Muscle of leg (tissue), 11 donors: ENCODE data around the gene FBXW11. TPM values are rescaled to one million over a fixed set of nuclear protein-coding genes. Genes with fewer than 3 reads are reported as not detected.

Source experiments
- DNase-seq: peaks from one replicate; pipeline ENCODE4 v3.0.0; 2013
- H3K27ac ChIP-seq: one replicate; pipeline ENCODE4 v1.5.1; 2013; ENCODE audit warnings: mild to moderate bottlenecking, low read length, control low read depth
- H3K27me3 ChIP-seq: one replicate; pipeline ENCODE4 v1.6.1; 2013; ENCODE audit warnings: low read length; ENCODE audit not compliant: control insufficient read depth, insufficient read depth
- H3K36me3 ChIP-seq: one replicate; pipeline ENCODE4 v1.6.1; 2013; ENCODE audit warnings: low read length; ENCODE audit not compliant: control insufficient read depth, insufficient read depth
- H3K4me1 ChIP-seq: one replicate; pipeline ENCODE4 v1.6.1; 2013; ENCODE audit warnings: low read length; ENCODE audit not compliant: control insufficient read depth, insufficient read depth
- H3K4me3 ChIP-seq: one replicate; pipeline ENCODE4 v1.5.1; 2013; ENCODE audit warnings: low read length, control low read depth
- H3K9me3 ChIP-seq: replicated peaks from 2 replicates; pipeline ENCODE4 v1.6.1; 2013; ENCODE audit warnings: low read depth, low read length; ENCODE audit not compliant: control insufficient read depth
- WGBS: methylation state at CpG from one replicate; pipeline ENCODE4 v1.1.5; 2013; ENCODE audit warnings: missing lambda C conversion rate; ENCODE audit not compliant: insufficient coverage; 5-methylcytosine and 5-hydroxymethylcytosine counted together
- polyA plus RNA-seq, 8 donors: library from polyadenylated mRNA; unstranded; fragments of 120-200 nt; gene quantifications; one replicate each; pipeline versions ENCODE4 v1.2.1 to v1.2.3, GENCODE V29; 2013; ENCODE audit warnings: inconsistent platforms in 1 of 8, low replicate concordance in 1 of 8; ENCODE audit not compliant: insufficient read length in 8 of 8, insufficient read depth in 1 of 8
- total RNA-seq: library from RNA; stranded (reverse); fragments of 120-200 nt; gene quantifications from one replicate; pipeline ENCODE4 v1.2.4, GENCODE V29; 2013

FBXW11 gene
- total and polyA plus RNA-seq, 9 donors = 28.9 to 45.4 (median 35.9) TPM

DNA sequence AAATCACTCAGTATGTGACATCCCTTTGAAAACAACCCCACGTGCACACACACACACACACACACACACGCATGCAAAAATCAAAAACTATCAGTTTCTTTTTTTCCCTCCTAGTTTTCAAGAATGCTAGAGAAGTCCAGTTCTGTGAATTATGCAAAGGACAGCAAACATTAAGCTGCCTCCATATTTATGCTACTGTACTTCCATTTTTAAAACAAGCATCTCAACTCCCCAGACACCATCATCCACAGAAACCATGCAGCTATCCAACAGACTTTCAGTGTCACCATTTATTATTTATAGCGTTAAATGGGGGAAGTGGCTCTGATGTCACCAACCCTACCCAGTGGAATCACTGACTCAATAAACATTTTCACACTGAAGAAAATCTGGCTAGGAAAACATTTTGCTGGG, 1.6 kb downstream of the FBXW11 start:
- peak; percentile 47 for DNase-seq
- no peaks in the 10 kb centered on the region for H3K9me3 ChIP-seq
- no peaks in the 10 kb centered on the region for H3K36me3 ChIP-seq
- peaks cover 20% of the 10 kb centered on the region for H3K4me1 ChIP-seq
- peak overlapping the region; percentile 97 for H3K4me3 ChIP-seq
- no CpG with 5 or more reads among the region's 3 CpGs for WGBS
- peak overlapping the region; percentile 96 for H3K27ac ChIP-seq
- H3K27me3 ChIP-seq = no peaks in the 10 kb centered on the region

GRCh38 chr5:172003746-172004145, 2.7 kb downstream of the FBXW11 start:
- Histone ChIP-seq H3K4me1 (peaks cover 20% of the 10 kb centered on the region), H3K27ac (no peak overlapping the region), H3K36me3 (no peaks in the 10 kb centered on the region), H3K4me3 (no peak overlapping the region), H3K27me3 (no peaks in the 10 kb centered on the region), H3K9me3 (no peaks in the 10 kb centered on the region)
- WGBS = no CpG with 5 or more reads among the region's 1 CpG
- no peak for DNase-seq

DNA sequence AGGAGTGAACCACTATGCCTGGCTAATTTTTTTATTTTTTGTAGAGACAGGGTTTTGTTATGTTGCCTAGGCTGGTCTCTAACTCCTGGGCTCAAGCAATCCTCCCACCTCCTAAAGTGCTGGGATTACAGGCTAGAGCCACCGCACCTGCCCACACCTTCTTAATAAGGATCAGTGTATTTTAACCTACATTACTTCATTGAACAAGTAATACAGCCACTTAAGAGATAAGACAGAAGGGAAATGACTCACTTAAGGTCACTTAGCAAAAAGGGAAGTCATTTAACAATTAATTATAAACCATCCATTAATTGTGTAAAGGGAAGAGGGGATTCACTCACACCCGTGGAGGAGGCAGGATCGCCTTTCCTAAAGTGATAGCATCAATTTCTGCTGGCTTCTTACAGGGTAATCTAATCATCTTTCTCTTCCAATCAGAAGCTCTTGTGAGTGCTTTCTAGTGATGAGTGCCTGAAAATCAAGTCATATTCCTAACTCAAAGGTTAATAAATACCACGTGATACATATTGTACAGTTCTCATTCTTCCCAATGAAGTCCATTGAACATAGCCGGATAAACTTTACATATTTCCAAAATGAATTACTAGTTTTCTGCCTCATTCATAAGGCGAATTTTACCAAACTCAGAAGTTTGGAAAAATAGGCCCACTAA, 3.5 kb downstream of the FBXW11 start:
- H3K27ac ChIP-seq = no peak overlapping the region

GRCh38 chr5:172002310-172002709, 4.1 kb downstream of the FBXW11 start:
- no CpG with 5 or more reads among the region's 2 CpGs for WGBS
- no peaks in the 10 kb centered on the region for H3K36me3 ChIP-seq
- peaks cover 13% of the 10 kb centered on the region for H3K4me1 ChIP-seq
- no peaks in the 10 kb centered on the region for H3K27me3 ChIP-seq
- no peak overlapping the region for H3K27ac ChIP-seq
- no peak overlapping the region for H3K4me3 ChIP-seq
- no peaks in the 10 kb centered on the region for H3K9me3 ChIP-seq
- DNase-seq = peak; percentile 16

More for the DNA sequence above, 3.5 kb downstream of the FBXW11 start:
- no peaks in the 10 kb centered on the region for H3K27me3 ChIP-seq
- H3K4me1 ChIP-seq = peaks cover 19% of the 10 kb centered on the region
- DNase-seq = no peak
- no peaks in the 10 kb centered on the region for H3K36me3 ChIP-seq
- no peaks in the 10 kb centered on the region for H3K9me3 ChIP-seq
- H3K4me3 ChIP-seq = no peak overlapping the region
- WGBS = no CpG with 5 or more reads among the region's 6 CpGs

DNA sequence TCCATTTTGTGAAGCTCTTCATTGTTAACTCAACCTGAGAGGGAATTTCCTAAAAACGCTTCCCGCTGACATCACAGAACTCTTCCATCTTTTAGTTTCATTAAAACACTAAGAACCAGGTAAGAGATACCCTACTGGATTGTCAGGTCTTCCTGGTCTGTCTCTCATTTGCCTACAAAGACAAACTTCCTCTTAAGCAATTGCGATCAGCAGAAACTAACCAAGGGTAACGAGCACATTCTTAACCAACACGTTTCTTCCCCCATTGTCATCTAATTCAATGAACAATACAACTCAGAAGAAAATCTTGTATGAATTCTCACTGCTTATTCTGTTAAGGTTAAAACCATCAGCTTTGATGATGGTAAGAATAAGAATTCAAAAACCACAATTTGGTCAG, 6.6 kb downstream of the FBXW11 start:
- DNase-seq = no peak
- WGBS = 93% methylated on average over 2 of the region's 5 CpGs
- Histone ChIP-seq H3K4me3 (no peak overlapping the region), H3K4me1 (peaks cover 3% of the 10 kb centered on the region), H3K36me3 (peaks cover 8% of the 10 kb centered on the region), H3K9me3 (no peaks in the 10 kb centered on the region), H3K27ac (no peak overlapping the region), H3K27me3 (no peaks in the 10 kb centered on the region)

DNA sequence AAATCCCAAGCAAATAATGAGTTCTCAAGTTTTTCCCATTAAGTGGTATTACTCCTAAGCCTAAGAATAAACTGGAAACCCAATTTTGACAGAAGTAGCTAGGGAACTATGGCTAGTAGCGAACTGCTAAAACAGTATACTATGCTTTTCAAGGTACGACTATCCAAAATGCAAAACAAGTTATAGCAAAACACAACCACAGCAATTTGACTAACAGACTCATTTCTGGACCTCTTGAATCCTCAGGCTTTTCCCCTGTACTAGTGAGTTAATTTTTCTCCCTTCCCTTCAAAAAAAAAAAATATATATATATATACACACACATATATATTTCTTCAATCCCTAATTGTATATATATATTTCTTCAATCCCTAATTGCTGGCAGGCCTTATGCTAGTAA, 7.3 kb downstream of the FBXW11 start:
- no peaks in the 10 kb centered on the region for H3K9me3 ChIP-seq
- WGBS = no CpG with 5 or more reads among the region's 2 CpGs
- DNase-seq = no peak
- H3K27me3 ChIP-seq = no peaks in the 10 kb centered on the region
- no peak overlapping the region for H3K4me3 ChIP-seq
- no peak overlapping the region for H3K27ac ChIP-seq
- peaks cover 10% of the 10 kb centered on the region for H3K36me3 ChIP-seq
- no peaks in the 10 kb centered on the region for H3K4me1 ChIP-seq

GRCh38 chr5:171997011-171997410, 9.4 kb downstream of the FBXW11 start:
- Histone ChIP-seq H3K36me3 (peaks cover 10% of the 10 kb centered on the region), H3K9me3 (no peaks in the 10 kb centered on the region), H3K27ac (no peak overlapping the region), H3K27me3 (no peaks in the 10 kb centered on the region), H3K4me1 (no peaks in the 10 kb centered on the region), H3K4me3 (no peak overlapping the region)
- 100% methylated on average over 1 of the region's 3 CpGs for WGBS
- DNase-seq = no peak

- WGBS = no CpG with 5 or more reads among the region's 2 CpGs
- Histone ChIP-seq H3K27me3 (no peaks in the 10 kb centered on the region), H3K27ac (no peak overlapping the region), H3K9me3 (no peaks in the 10 kb centered on the region), H3K4me3 (no peak overlapping the region), H3K36me3 (peaks cover 10% of the 10 kb centered on the region), H3K4me1 (no peaks in the 10 kb centered on the region)
- no peak for DNase-seq
Observed at GRCh38 chr5:171992813-171993212, 13.6 kb downstream of the FBXW11 start.

DNA sequence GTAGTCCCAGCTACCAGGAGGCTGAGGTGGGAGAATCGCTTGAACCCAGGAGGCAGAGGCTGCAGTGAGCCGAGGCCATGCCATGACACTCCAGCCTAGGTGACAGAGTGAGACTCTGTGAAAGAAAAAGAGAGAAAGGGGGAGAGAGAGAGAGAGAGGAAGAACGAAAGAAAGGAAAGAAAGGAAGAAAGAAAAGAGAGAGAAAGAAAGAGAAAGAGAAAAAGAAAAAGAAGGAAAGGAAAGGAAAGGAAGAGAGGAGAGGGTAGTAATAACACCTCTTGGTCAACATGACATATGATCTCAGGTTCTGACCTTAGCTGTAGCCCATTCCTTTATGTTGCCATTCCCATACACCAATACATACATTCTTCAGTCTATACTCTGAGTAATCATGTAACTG, 14.1 kb downstream of the FBXW11 start:
- Histone ChIP-seq H3K27me3 (no peaks in the 10 kb centered on the region), H3K36me3 (peaks cover 10% of the 10 kb centered on the region), H3K27ac (no peak overlapping the region), H3K4me1 (no peaks in the 10 kb centered on the region), H3K9me3 (no peaks in the 10 kb centered on the region), H3K4me3 (no peak overlapping the region)
- WGBS = 100% methylated on average over 2 of the region's 3 CpGs
- DNase-seq = no peak

DNA sequence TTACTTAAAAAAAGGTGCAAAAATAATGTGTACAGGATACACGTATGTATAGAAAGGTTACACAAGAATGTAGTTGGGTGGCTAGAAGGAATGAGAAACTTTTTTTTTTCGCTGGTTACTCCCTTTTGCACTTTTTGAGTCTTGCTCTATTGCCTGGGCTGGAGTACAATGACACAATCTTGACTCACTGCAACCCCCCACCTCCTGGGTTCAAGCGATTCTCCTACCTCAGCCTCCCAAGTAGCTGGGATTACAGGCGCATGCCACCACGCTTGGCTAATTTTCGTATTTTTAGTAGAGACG, 15.8 kb downstream of the FBXW11 start:
- Histone ChIP-seq H3K4me3 (no peak overlapping the region), H3K27me3 (no peaks in the 10 kb centered on the region), H3K4me1 (no peaks in the 10 kb centered on the region), H3K27ac (no peak overlapping the region), H3K36me3 (peaks cover 2% of the 10 kb centered on the region), H3K9me3 (no peaks in the 10 kb centered on the region)
- DNase-seq = no peak
- 100% methylated on average over 1 of the region's 7 CpGs for WGBS
